ENCODE data around the gene RNF38.

RNF38 gene

GRCh38 chr9:36292641-36293040 is 107.4 kb downstream of the RNF38 start:
- no peak for DNase-seq (ENCODE audit: low read depth)

- no peak for DNase-seq (ENCODE audit: low read depth)
Measured at GRCh38 chr9:36290996-36291395, 109.1 kb downstream of the RNF38 start.

DNA sequence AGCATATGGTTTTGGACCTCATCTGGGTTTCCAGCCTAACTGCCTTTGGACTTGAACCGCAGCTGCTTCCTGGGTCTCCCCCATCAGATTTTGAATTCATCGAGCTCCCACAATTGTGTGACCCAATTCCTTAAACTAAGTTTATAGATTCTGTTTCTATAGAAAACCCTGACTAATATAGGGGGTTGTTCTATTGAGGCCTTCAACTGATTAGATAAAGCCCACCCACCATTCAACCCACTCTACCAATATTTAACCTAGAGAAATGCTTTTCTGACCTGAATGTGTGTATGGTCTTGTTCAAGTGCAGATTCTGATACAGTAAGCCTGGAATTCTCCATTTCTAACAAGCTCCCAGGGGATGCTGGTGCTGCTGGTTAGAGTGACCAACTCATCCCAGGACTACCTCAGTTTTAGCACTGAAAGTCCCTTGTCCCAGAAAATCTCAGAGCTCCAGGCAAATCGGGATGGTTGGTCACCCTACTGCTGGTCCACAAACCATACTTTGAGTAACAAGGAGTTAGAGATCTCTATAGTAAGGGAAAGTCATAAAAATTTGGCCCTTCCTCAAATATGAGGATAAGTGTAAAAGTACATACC is 110.1 kb downstream of the RNF38 start:
- no peak for DNase-seq (ENCODE audit: low read depth)

DNA sequence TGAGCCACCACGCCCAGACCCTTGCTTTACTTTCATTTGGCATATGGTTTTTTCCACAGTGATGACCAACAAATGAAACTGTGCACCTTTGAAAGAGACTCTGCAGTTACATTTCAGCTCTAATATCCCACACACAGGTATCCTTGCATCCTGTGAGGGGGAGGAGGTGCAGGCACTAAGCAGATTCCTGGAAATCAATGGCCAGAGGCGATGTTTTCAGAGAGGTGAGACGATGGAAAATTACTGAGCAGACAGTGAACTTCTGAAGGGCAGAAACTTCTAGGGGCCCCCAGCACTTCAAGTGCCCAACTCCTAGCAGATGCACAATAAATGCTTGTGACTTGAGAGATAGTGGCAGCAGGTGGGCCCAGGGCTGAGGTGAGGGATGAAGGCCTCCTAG is 112.0 kb downstream of the RNF38 start:
- no peak for DNase-seq (ENCODE audit: low read depth)
